Anterior cingulate cortex (tissue), 58 donors: ENCODE data around the gene EPHB1.

Experiments used
- DNase-seq, 58 donors: peaks; one replicate each; lab custom pipeline; 2025; lab: John Stamatoyannopoulos, UW

EPHB1 gene

GRCh38 chr3:134901461-134901860, 106.4 kb downstream of the EPHB1 start:
- no peak for DNase-seq

GRCh38 chr3:134903837-134904236, 108.8 kb downstream of the EPHB1 start:
- DNase-seq, result peak in 1 of 58 donors; percentile 59

- peak in 7 of 58 donors; percentile 2 to 59 (median 10) for DNase-seq
Measured at GRCh38 chr3:134904241-134904771, 109.2 kb downstream of the EPHB1 start.

GRCh38 chr3:134904776-134905646, 110.0 kb downstream of the EPHB1 start:
- peak in 38 of 58 donors; percentile 5 to 73 (median 32) for DNase-seq

GRCh38 chr3:134905647-134905935, 110.5 kb downstream of the EPHB1 start:
- DNase-seq, result no peak

GRCh38 chr3:134908271-134908670, 113.2 kb downstream of the EPHB1 start:
- peak in 1 of 58 donors; percentile 14 for DNase-seq

GRCh38 chr3:134910026-134910425, 115.0 kb downstream of the EPHB1 start:
- DNase-seq, result no peak

GRCh38 chr3:134911586-134912548, 116.8 kb downstream of the EPHB1 start:
- peak in 8 of 58 donors; percentile 3 to 26 (median 10) for DNase-seq

- no peak for DNase-seq
Measured at GRCh38 chr3:134916276-134916961, 121.4 kb downstream of the EPHB1 start.

- DNase-seq, result no peak
Measured at GRCh38 chr3:134917631-134918030, 122.6 kb downstream of the EPHB1 start.

- DNase-seq, result no peak
Measured at GRCh38 chr3:134918441-134918840, 123.4 kb downstream of the EPHB1 start.

GRCh38 chr3:134922101-134922500, 127.0 kb downstream of the EPHB1 start:
- no peak for DNase-seq

- DNase-seq, result no peak
Measured at GRCh38 chr3:134922866-134923265, 127.8 kb downstream of the EPHB1 start.

- DNase-seq, result no peak
Measured at GRCh38 chr3:134923286-134923685, 128.2 kb downstream of the EPHB1 start.

- DNase-seq, result no peak
Measured at GRCh38 chr3:134927599-134927998, 132.5 kb downstream of the EPHB1 start.

- peak in 1 of 58 donors; percentile 29 for DNase-seq
Measured at GRCh38 chr3:134928392-134928791, 133.3 kb downstream of the EPHB1 start.

- no peak for DNase-seq
Measured at GRCh38 chr3:134928819-134929218, 133.8 kb downstream of the EPHB1 start.

- DNase-seq, result no peak
Measured at GRCh38 chr3:134929976-134930375, 134.9 kb downstream of the EPHB1 start.

- no peak for DNase-seq
Measured at GRCh38 chr3:134931045-134931785, 136.2 kb downstream of the EPHB1 start.

GRCh38 chr3:134932035-134932434, 137.0 kb downstream of the EPHB1 start:
- no peak for DNase-seq
